ENCODE data around the gene BCL2L1.

BCL2L1 gene

DNA sequence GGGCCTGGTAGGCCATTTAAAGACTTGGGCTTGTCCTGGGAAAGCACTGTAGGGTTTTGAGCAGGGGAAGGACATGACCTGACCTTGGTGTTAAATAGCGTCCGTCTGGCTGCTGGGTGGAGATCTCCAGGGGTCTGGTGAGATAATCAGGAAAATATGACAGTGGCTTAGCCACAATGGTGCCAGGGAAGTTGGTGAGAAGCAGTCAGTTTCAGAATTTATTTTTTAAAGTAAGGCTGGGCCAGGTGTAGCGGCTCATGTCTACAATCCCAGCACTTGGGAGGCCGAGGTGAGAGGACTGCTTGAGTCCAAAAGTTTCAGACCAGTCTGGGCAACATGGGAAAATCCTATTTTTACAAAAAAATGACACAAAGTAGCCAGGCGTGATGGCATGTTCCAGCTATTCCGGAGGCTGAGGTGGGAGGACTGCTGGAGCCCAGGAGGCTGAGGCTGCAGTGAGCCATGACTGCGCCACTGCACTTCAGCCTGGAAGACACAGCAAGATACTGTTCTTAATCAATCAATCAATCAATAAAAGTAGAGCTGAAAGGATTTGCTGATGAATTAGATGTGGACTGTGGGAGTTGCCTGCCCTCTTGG, 41.4 kb downstream of the BCL2L1 start:
- TF ChIP-seq, protein P1, sequence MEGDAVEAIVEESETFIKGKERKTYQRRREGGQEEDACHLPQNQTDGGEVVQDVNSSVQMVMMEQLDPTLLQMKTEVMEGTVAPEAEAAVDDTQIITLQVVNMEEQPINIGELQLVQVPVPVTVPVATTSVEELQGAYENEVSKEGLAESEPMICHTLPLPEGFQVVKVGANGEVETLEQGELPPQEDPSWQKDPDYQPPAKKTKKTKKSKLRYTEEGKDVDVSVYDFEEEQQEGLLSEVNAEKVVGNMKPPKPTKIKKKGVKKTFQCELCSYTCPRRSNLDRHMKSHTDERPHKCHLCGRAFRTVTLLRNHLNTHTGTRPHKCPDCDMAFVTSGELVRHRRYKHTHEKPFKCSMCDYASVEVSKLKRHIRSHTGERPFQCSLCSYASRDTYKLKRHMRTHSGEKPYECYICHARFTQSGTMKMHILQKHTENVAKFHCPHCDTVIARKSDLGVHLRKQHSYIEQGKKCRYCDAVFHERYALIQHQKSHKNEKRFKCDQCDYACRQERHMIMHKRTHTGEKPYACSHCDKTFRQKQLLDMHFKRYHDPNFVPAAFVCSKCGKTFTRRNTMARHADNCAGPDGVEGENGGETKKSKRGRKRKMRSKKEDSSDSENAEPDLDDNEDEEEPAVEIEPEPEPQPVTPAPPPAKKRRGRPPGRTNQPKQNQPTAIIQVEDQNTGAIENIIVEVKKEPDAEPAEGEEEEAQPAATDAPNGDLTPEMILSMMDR (IDR thresholded peaks at IDR 0.05; ENCODE audit: insufficient read depth, missing control alignments), result no peak
- DNase-seq (ENCODE audit: insufficient read length, low spot score) (no peak), FAIRE-seq (no peak)

DNA sequence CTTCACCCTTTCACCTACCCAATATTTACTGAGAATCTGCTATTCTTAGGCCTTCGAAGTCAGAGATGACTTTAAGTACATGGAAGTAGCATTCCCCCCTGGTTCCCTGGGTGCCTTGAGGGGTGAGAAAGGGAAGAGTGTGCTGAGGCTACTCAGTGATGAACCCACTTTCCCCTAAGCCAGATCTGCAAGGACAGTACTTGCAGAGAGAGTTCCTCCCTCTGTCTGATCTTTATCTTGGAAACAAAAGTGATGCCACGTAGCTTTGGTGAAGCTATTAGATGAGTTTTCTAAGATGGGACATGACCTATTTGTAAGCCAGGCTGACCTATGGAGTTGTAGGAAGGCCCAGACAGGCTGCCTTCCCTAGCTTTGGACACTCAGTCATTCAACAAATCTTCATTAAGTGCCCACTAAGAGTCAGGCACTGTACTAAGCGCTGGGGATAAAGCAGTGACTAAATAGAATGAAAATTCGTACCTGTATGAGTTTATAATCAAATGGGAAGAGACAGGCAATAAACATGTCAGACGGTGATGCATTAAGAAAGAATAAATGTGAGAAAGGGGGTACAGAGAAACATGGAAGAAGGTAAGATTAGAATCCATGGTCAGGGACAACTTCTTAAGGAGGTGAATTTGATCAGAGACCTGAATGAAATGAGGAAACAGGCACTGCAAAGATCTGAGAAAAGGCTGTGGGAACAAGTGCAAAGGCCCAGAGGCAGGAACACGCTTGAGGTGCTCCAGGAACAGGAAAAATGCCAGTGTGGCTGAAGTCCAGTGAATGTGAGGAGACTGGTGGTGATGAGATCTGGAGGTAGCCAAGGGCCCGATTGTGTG, 42.2 kb downstream of the BCL2L1 start:
- FAIRE-seq (no peak), DNase-seq (ENCODE audit: insufficient read length, low spot score) (no peak)
- TF ChIP-seq, protein P1 (IDR thresholded peaks at IDR 0.05; ENCODE audit: insufficient read depth, missing control alignments), result no peak

DNA sequence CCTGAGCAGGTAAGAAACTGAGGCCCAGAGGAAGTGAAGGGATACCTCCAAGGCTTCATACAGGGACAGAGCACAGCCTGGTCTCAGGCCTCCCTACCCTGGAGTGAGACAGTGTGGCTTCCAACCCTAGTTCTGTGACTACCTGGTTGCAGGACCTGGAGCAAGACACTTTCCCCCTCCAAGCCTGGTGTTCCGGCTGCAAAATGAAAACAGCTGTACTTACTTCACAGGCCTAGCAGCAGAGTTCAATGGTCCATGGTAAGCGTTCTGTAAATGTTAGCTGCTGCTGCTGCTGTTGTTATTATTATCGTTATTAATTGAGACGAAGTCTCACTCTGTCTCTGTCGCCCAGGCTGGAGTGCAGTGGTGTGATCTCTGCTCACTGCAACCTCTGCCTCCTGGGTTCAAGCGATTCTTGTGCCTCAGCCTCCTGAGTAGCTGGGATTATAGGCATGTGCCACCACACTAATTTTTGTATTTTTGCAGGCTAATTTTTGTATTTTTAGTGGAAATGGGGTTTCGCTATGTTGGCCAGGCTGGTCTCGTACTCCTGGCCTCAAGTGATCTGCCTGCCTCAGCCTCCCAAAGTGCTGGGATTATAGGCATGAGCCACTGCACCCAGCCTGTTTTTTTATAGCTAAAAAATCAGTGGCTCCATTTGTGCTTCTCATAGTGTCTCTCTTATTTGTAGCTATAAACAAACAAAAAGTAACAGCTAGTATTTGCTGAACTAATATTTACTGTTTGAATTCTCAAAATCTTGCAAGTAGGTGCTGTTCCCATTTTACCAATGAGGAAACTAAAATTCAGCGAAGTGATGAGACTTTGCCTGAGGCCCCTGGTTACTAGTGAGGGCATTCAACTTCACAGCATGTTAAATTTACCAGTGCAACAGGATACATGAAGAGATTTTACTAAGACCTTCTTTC, 43.0 kb downstream of the BCL2L1 start:
- DNase-seq (ENCODE audit: insufficient read length, low spot score), result no peak
- TF ChIP-seq, protein P1 (IDR thresholded peaks at IDR 0.05; ENCODE audit: insufficient read depth, missing control alignments), result no peak
- FAIRE-seq, result no peak

DNA sequence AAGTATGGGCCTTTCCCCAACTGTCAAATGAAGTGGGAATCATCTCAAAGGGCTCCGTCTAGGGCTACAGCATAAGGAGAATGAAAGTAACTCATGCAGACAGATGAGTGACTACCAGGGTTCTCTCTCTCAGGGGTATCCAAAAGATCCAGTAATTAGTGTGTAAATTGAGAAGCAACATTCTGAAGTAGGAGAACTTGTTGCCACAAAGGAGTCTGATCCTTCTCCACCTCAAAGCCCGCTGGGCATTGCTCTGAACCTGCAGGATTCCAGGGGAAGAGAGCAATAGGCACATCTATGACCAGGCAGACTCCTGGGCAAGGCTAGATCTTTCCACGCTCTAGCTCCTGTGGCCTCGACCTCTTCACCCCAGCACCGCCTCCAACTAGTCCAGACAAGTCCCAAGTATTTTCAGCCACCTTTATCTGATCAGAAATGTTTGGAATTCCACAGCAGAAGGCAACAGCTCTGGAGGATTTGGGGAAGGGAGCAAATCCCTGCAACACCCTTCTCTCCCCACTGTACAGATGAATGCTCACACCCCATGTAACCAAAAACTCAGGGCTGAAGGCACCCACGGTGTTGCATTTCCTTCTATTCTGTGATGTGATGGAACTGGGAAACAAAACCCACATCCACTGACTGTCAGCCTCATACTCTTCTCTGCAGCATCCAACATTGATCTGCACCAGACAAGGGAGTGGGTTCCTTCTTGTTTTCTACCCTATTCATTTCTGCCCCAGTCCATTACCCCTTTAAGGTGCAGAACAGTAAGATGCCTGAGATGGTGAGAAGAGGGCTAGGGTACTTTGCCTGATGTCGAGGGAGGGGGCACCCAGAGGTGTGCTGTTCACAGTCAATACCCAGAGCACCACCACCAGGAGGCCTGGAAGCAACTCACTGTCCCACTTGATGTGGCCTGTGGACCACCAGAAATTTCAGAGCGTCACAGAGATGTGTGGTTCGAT, 44.0 kb downstream of the BCL2L1 start:
- TF ChIP-seq, protein P1 (IDR thresholded peaks at IDR 0.05; ENCODE audit: insufficient read depth, missing control alignments), result no peak
- no peak for FAIRE-seq
- no peak for DNase-seq (ENCODE audit: insufficient read length, low spot score)

DNA sequence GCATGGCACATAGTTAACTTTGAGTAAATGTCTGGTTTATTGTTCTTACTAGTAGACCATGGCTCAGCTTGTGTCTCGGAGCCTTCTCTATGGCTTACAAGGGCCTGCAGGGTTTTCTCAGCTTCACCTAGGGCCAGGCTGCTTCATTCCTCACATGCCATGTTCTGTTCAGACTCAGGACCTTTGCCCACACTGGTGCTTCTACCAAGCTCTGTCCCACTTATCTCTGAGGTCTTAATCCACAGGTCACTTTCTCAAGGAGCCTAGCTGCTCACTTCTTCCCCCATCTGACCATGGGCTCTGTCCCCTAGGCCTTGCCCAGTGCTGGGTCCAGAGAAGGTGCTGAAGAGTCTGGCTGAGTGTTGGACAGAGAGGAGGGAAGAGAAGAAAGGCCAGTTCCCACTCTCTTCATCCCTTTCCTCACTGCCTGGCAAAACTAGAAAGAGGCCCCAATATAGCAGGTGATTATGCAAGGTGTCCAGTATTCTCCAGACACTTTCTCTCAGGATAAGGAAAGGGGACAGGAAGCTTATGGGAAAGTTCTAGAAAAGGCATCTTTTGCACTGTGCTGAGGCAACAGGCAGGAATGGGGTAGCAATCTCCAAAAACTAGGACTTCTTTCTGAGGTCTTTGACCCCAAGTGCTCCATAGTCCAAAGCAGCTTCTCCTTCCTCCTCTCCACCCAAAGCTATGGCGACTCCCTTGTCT, 45.0 kb downstream of the BCL2L1 start:
- no peak for FAIRE-seq
- DNase-seq (ENCODE audit: insufficient read length, low spot score), result no peak
- TF ChIP-seq, protein P1 (IDR thresholded peaks at IDR 0.05; ENCODE audit: insufficient read depth, missing control alignments), result no peak

DNA sequence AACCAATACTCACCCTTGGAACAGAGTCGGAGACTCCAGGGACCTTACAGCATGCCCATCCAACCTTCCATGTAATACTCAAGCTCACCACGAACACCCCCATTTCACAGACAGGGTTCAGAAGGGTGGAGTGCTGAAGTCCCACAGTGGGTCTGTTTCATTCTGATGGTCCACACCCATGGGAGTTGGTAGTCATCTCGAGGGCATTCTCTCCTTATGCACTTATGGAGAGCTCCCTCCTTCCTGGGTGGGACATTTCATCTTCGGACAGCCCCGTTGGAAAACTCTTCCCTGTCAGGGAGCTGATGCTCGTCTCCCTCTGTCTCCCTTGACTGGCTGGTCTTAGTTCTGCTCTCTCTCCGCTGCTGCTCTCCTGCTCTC, 46.1 kb downstream of the BCL2L1 start:
- DNase-seq (ENCODE audit: insufficient read length, low spot score), result no peak
- TF ChIP-seq, protein P1 (IDR thresholded peaks at IDR 0.05; ENCODE audit: insufficient read depth, missing control alignments), result no peak
- FAIRE-seq, result no peak

Measured in D721Med (cell line).